Common myeloid progenitor, CD34-positive (primary cell): ENCODE data around the gene IL3.

Experiments used
- CTCF ChIA-PET: fragments of 350-600 bp; sonication (Branson Sonifier 250); formaldehyde crosslinking; loops from one replicate; lab custom pipeline; 2021; ENCODE audit warnings: antibody characterized with exemption; lab: Charles Lee
- POLR2A ChIA-PET: fragments of 350-600 bp; sonication (Branson Sonifier 250); formaldehyde crosslinking; loops from one replicate; lab custom pipeline; 2021; ENCODE audit warnings: antibody characterized with exemption; lab: Charles Lee
- DNase-seq, 3 donors: peaks; one replicate each; pipeline versions ENCODE4 v3.0.0 to v3.0.0-alpha.2; 2013
- H3K27ac ChIP-seq, 2 experiments: 1 replicate in 1 of 2; 2 replicates in 1 of 2; pipeline ENCODE4 v1.7.0; 2013; ENCODE audit warnings: inconsistent platforms in 2 of 2, low read length in 2 of 2, mild to moderate bottlenecking in 2 of 2, low read depth in 1 of 2, moderate library complexity in 1 of 2; ENCODE audit not compliant: severe bottlenecking in 2 of 2, insufficient read depth in 1 of 2, poor library complexity in 1 of 2
- H3K27me3 ChIP-seq, 5 experiments: replicated peaks in 2 of 5; 1 replicate in 3 of 5; 2 replicates in 2 of 5; pipeline versions ENCODE4 v1.6.1 to v1.7.0; 2013; ENCODE audit warnings: low read length in 4 of 5, mild to moderate bottlenecking in 2 of 5, moderate library complexity in 2 of 5, inconsistent platforms in 1 of 5; ENCODE audit not compliant: insufficient read depth in 5 of 5, control insufficient read depth in 4 of 5
- H3K36me3 ChIP-seq, 4 experiments: 1 replicate in 2 of 4; 2 replicates in 2 of 4; pipeline versions ENCODE4 v1.6.1 to v1.7.0; 2013; ENCODE audit warnings: low read length in 3 of 4, control low read depth in 1 of 4, mild to moderate bottlenecking in 1 of 4; ENCODE audit not compliant: control insufficient read depth in 4 of 4, insufficient read depth in 4 of 4
- H3K4me1 ChIP-seq, 4 experiments: 1 replicate in 3 of 4; 2 replicates in 1 of 4; pipeline versions ENCODE4 v1.6.1 to v1.7.1; 2013; ENCODE audit warnings: low read length in 3 of 4, mild to moderate bottlenecking in 3 of 4, control low read depth in 1 of 4, inconsistent platforms in 1 of 4, moderate library complexity in 1 of 4; ENCODE audit not compliant: control insufficient read depth in 4 of 4, insufficient read depth in 4 of 4; ENCODE audit errors: control extremely low read depth in 1 of 4
- H3K4me3 ChIP-seq, 7 experiments: 1 replicate in 4 of 7; 2 replicates in 3 of 7; pipeline versions ENCODE4 v1.5.1 to v1.7.0; 2013; ENCODE audit warnings: mild to moderate bottlenecking in 7 of 7, low read length in 6 of 7, moderate library complexity in 6 of 7, inconsistent platforms in 2 of 7, low read depth in 2 of 7, control low read depth in 1 of 7; ENCODE audit not compliant: insufficient read depth in 4 of 7, control insufficient read depth in 1 of 7; ENCODE audit errors: extremely low read depth in 1 of 7
- H3K9me3 ChIP-seq, 5 experiments: 1 replicate in 4 of 5; 2 replicates in 1 of 5; pipeline versions ENCODE4 v1.6.1 to v1.7.1; 2013; ENCODE audit warnings: low read length in 4 of 5, mild to moderate bottlenecking in 2 of 5, inconsistent platforms in 1 of 5, low read depth in 1 of 5, moderate library complexity in 1 of 5; ENCODE audit not compliant: control insufficient read depth in 4 of 5, insufficient read depth in 2 of 5; ENCODE audit errors: control extremely low read depth in 1 of 5
- WGBS: methylation state at CpG from one replicate; pipeline ENCODE4 v1.1.5; 2013; ENCODE audit not compliant: insufficient coverage; 5-methylcytosine and 5-hydroxymethylcytosine counted together

Gene IL3

GRCh38 chr5:132067451-132067850 is 7.0 kb downstream of the IL3 start:
- 99% methylated on average over 10 of the region's 11 CpGs for WGBS
- no peak for DNase-seq
- no peak overlapping the region for H3K27ac ChIP-seq
- H3K27me3 ChIP-seq, result peaks cover 0 to 3% (median 0%) of the 10 kb centered on the region in 5 experiments
- H3K36me3 ChIP-seq, result no peaks in the 10 kb centered on the region
- POLR2A ChIA-PET, result interaction anchor here (0.7 kb wide), 1 partner anchor 15 kb away, joined by 3 read pairs; no protein-coding TSS in a partner anchor
- peaks cover 0 to 20% (median 16%) of the 10 kb centered on the region in 4 experiments for H3K4me1 ChIP-seq
- CTCF ChIA-PET, result interaction anchor here (0.9 to 5.6 kb wide), 12 partner anchors 14 to 171 kb away, joined by 3 to 49 read pairs (median 5); no protein-coding TSS in a partner anchor
- H3K9me3 ChIP-seq, result no peaks in the 10 kb centered on the region
- no peak overlapping the region for H3K4me3 ChIP-seq

GRCh38 chr5:132067941-132068808 is 7.7 kb downstream of the IL3 start:
- POLR2A ChIA-PET, result no interaction called here
- peaks cover 0 to 20% (median 16%) of the 10 kb centered on the region in 4 experiments for H3K4me1 ChIP-seq

GRCh38 chr5:132069561-132069960 is 9.1 kb downstream of the IL3 start:
- Histone ChIP-seq H3K27ac (no peak overlapping the region), H3K4me3 (no peak overlapping the region), H3K36me3 (no peaks in the 10 kb centered on the region), H3K4me1 (peaks cover 0 to 27% (median 22%) of the 10 kb centered on the region in 4 experiments), H3K9me3 (no peaks in the 10 kb centered on the region), H3K27me3 (peaks cover 0 to 3% (median 0%) of the 10 kb centered on the region in 5 experiments)
- ChIA-PET POLR2A (no interaction called here), CTCF (interaction anchor here (0.8 to 1.2 kb wide), 4 partner anchors 35 to 259 kb away, joined by 3 to 4 read pairs (median 3); no protein-coding TSS in a partner anchor)
- WGBS, result 66% methylated on average over 10 of the region's 10 CpGs
- DNase-seq, result peak in 2 of 3 donors; percentile 72 to 77

More at GRCh38 chr5:132067941-132068808, 7.7 kb downstream of the IL3 start:
- 98% methylated on average over 11 of the region's 13 CpGs for WGBS
- CTCF ChIA-PET, result interaction anchor here (1.1 to 5.6 kb wide), 8 partner anchors 50 to 258 kb away, joined by 3 to 49 read pairs (median 4); no protein-coding TSS in a partner anchor
- Histone ChIP-seq H3K36me3 (no peaks in the 10 kb centered on the region), H3K9me3 (no peaks in the 10 kb centered on the region), H3K4me3 (no peak overlapping the region), H3K27ac (no peak overlapping the region), H3K27me3 (peaks cover 0 to 3% (median 0%) of the 10 kb centered on the region in 5 experiments)
- DNase-seq, result no peak

- peaks cover 0 to 3% (median 0%) of the 10 kb centered on the region in 5 experiments for H3K27me3 ChIP-seq
- no peak for DNase-seq
- H3K27ac ChIP-seq, result no peak overlapping the region
- no peaks in the 10 kb centered on the region for H3K36me3 ChIP-seq
- H3K4me1 ChIP-seq, result peaks cover 0 to 27% (median 22%) of the 10 kb centered on the region in 4 experiments
- H3K4me3 ChIP-seq, result no peak overlapping the region
- POLR2A ChIA-PET, result no interaction called here
- 94% methylated on average over 2 of the region's 3 CpGs for WGBS
- CTCF ChIA-PET, result interaction anchor here (1.0 to 1.8 kb wide), 3 partner anchors 17 to 39 kb away, joined by 3 to 4 read pairs (median 3); no protein-coding TSS in a partner anchor
- no peaks in the 10 kb centered on the region for H3K9me3 ChIP-seq
Observed at GRCh38 chr5:132069994-132070393, 9.5 kb downstream of the IL3 start.

GRCh38 chr5:132070460-132071337 is 10.2 kb downstream of the IL3 start:
- peak overlapping the region in 1 of 7 experiments; percentile 5 for H3K4me3 ChIP-seq
- ChIA-PET POLR2A (no interaction called here), CTCF (interaction anchor here (1.0 to 1.8 kb wide), 4 partner anchors 8 to 43 kb away, joined by 3 to 6 read pairs (median 4); no protein-coding TSS in a partner anchor)
- peaks cover 0 to 31% (median 22%) of the 10 kb centered on the region in 4 experiments for H3K4me1 ChIP-seq
- peaks cover 0 to 3% (median 0%) of the 10 kb centered on the region in 5 experiments for H3K27me3 ChIP-seq
- peak; percentile 59 to 79 (median 75) for DNase-seq
- no peaks in the 10 kb centered on the region for H3K36me3 ChIP-seq
- H3K27ac ChIP-seq, result no peak overlapping the region
- H3K9me3 ChIP-seq, result no peaks in the 10 kb centered on the region
- WGBS, result 20% methylated on average over 10 of the region's 13 CpGs

- POLR2A ChIA-PET, result no interaction called here
- 83% methylated on average over 2 of the region's 2 CpGs for WGBS
- Histone ChIP-seq H3K27ac (no peak overlapping the region), H3K27me3 (peaks cover 0 to 2% (median 0%) of the 10 kb centered on the region in 5 experiments), H3K4me3 (no peak overlapping the region), H3K36me3 (no peaks in the 10 kb centered on the region), H3K4me1 (peaks cover 0 to 31% (median 23%) of the 10 kb centered on the region in 4 experiments), H3K9me3 (no peaks in the 10 kb centered on the region)
- CTCF ChIA-PET, result interaction anchor here (1.0 to 1.9 kb wide), 5 partner anchors 8 to 63 kb away, joined by 3 to 7 read pairs (median 4); no protein-coding TSS in a partner anchor
- DNase-seq, result no peak
Observed at GRCh38 chr5:132071338-132071707, 10.9 kb downstream of the IL3 start.
